ENCODE results near the gene UBXN10. TPM values are rescaled to one million over a fixed set of nuclear protein-coding genes. Genes with fewer than 3 reads are reported as not detected.

Gene UBXN10
- polyA plus RNA-seq, 1 donor (not counting 4 experiments of a cell fraction or from before 2014, with no cell fraction given), result 0.05 TPM

- dilution Hi-C loops (cut with MboI; ENCODE audit: extremely low pct_ligation_motif_present, low sequenced_read_pairs), result no loop called here
- Histone ChIP-seq H3K9me3 (ENCODE audit: control insufficient read depth, low read depth, low read length) (no peaks in the 10 kb centered on the region), H3K9me1 (ENCODE audit: control insufficient read depth, extremely low read depth, insufficient read depth, low read length) (no peaks in the 10 kb centered on the region), H2AFZ (ENCODE audit: control insufficient read depth, low read length) (no peak overlapping the region), H3K9ac (ENCODE audit: control insufficient read depth, extremely low read depth, insufficient read depth, low read length) (no peak overlapping the region), H3K4me3 (ENCODE audit: control insufficient read depth in 2 of 3, extremely low read depth in 1 of 3, insufficient read depth in 2 of 3, low read depth in 1 of 3, low read length in 3 of 3) (no peak overlapping the region), H4K20me1 (ENCODE audit: control insufficient read depth, extremely low read depth, insufficient read depth, low read length) (no peaks in the 10 kb centered on the region), H3K4me1 (ENCODE audit: control insufficient read depth, extremely low read depth, insufficient read depth, low read length) (peaks cover 8% of the 10 kb centered on the region), H3K4me2 (ENCODE audit: control insufficient read depth, extremely low read depth, insufficient read depth, low read depth, low read length) (no peak overlapping the region), H3K27ac (ENCODE audit: control insufficient read depth, insufficient read depth, low read length) (no peak overlapping the region), H3K27me3 (ENCODE audit: control insufficient read depth, extremely low read depth, insufficient read depth, low read length) (no peaks in the 10 kb centered on the region), H3K36me3 (ENCODE audit: control insufficient read depth in 2 of 2, extremely low read depth in 1 of 2, insufficient read depth in 2 of 2, low read length in 2 of 2) (no peaks in the 10 kb centered on the region), H3K79me2 (ENCODE audit: control insufficient read depth, insufficient read depth, low read length) (no peaks in the 10 kb centered on the region)
- DNase-seq (ENCODE audit: low read depth, low spot score) (no peak), FAIRE-seq (no peak)
- no peak for TF ChIP-seq EZH2 (IDR thresholded peaks at IDR 0.05; ENCODE audit: low read length)
These were observed 36.1 kb upstream of the UBXN10 start for GRCh38 chr1:20149601-20150325.

- Histone ChIP-seq H4K20me1 (ENCODE audit: control insufficient read depth, extremely low read depth, insufficient read depth, low read length) (no peaks in the 10 kb centered on the region), H3K79me2 (ENCODE audit: control insufficient read depth, insufficient read depth, low read length) (no peaks in the 10 kb centered on the region), H3K36me3 (ENCODE audit: control insufficient read depth in 2 of 2, extremely low read depth in 1 of 2, insufficient read depth in 2 of 2, low read length in 2 of 2) (no peaks in the 10 kb centered on the region), H2AFZ (ENCODE audit: control insufficient read depth, low read length) (no peak overlapping the region), H3K9me1 (ENCODE audit: control insufficient read depth, extremely low read depth, insufficient read depth, low read length) (no peaks in the 10 kb centered on the region), H3K4me3 (ENCODE audit: control insufficient read depth in 2 of 3, extremely low read depth in 1 of 3, insufficient read depth in 2 of 3, low read depth in 1 of 3, low read length in 3 of 3) (no peak overlapping the region), H3K27me3 (ENCODE audit: control insufficient read depth, extremely low read depth, insufficient read depth, low read length) (no peaks in the 10 kb centered on the region), H3K4me1 (ENCODE audit: control insufficient read depth, extremely low read depth, insufficient read depth, low read length) (peaks cover 8% of the 10 kb centered on the region), H3K9me3 (ENCODE audit: control insufficient read depth, low read depth, low read length) (no peaks in the 10 kb centered on the region), H3K9ac (ENCODE audit: control insufficient read depth, extremely low read depth, insufficient read depth, low read length) (no peak overlapping the region), H3K4me2 (ENCODE audit: control insufficient read depth, extremely low read depth, insufficient read depth, low read depth, low read length) (no peak overlapping the region), H3K27ac (ENCODE audit: control insufficient read depth, insufficient read depth, low read length) (no peak overlapping the region)
- dilution Hi-C loops (cut with MboI; ENCODE audit: extremely low pct_ligation_motif_present, low sequenced_read_pairs), result no loop called here
- DNase-seq (ENCODE audit: low read depth, low spot score) (no peak), FAIRE-seq (no peak)
- TF ChIP-seq CTCF (optimal IDR thresholded peaks at IDR 0.05 in 1 of 3, IDR thresholded peaks at IDR 0.05 in 1 of 3, conservative IDR thresholded peaks at IDR 0.05 in 1 of 3; ENCODE audit: extremely low read depth in 1 of 3, insufficient read depth in 2 of 3, low read length in 3 of 3) (no peak), EZH2 (IDR thresholded peaks at IDR 0.05; ENCODE audit: low read length) (no peak)
These were observed 35.6 kb upstream of the UBXN10 start for GRCh38 chr1:20150326-20150705.

GRCh38 chr1:20150969-20151368, 34.9 kb upstream of the UBXN10 start:
- H2AFZ ChIP-seq (ENCODE audit: control insufficient read depth, low read length), result no peak overlapping the region
- H3K9me3 ChIP-seq (ENCODE audit: control insufficient read depth, low read depth, low read length), result no peaks in the 10 kb centered on the region
- DNase-seq (ENCODE audit: low read depth, low spot score), result no peak
- dilution Hi-C loops (cut with MboI; ENCODE audit: extremely low pct_ligation_motif_present, low sequenced_read_pairs), result no loop called here
- no peaks in the 10 kb centered on the region for H3K36me3 ChIP-seq (ENCODE audit: control insufficient read depth in 2 of 2, extremely low read depth in 1 of 2, insufficient read depth in 2 of 2, low read length in 2 of 2)
- H3K4me1 ChIP-seq (ENCODE audit: control insufficient read depth, extremely low read depth, insufficient read depth, low read length), result peaks cover 8% of the 10 kb centered on the region
- TF ChIP-seq EZH2 (IDR thresholded peaks at IDR 0.05; ENCODE audit: low read length) (no peak), CTCF (optimal IDR thresholded peaks at IDR 0.05 in 1 of 3, IDR thresholded peaks at IDR 0.05 in 1 of 3, conservative IDR thresholded peaks at IDR 0.05 in 1 of 3; ENCODE audit: extremely low read depth in 1 of 3, insufficient read depth in 2 of 3, low read length in 3 of 3) (no peak)
- H3K4me2 ChIP-seq (ENCODE audit: control insufficient read depth, extremely low read depth, insufficient read depth, low read depth, low read length), result no peak overlapping the region
- H3K27me3 ChIP-seq (ENCODE audit: control insufficient read depth, extremely low read depth, insufficient read depth, low read length), result no peaks in the 10 kb centered on the region
- H3K4me3 ChIP-seq (ENCODE audit: control insufficient read depth in 2 of 3, extremely low read depth in 1 of 3, insufficient read depth in 2 of 3, low read depth in 1 of 3, low read length in 3 of 3), result no peak overlapping the region
- no peaks in the 10 kb centered on the region for H3K79me2 ChIP-seq (ENCODE audit: control insufficient read depth, insufficient read depth, low read length)
- H3K27ac ChIP-seq (ENCODE audit: control insufficient read depth, insufficient read depth, low read length), result no peak overlapping the region
- H3K9ac ChIP-seq (ENCODE audit: control insufficient read depth, extremely low read depth, insufficient read depth, low read length), result no peak overlapping the region
- no peaks in the 10 kb centered on the region for H4K20me1 ChIP-seq (ENCODE audit: control insufficient read depth, extremely low read depth, insufficient read depth, low read length)
- H3K9me1 ChIP-seq (ENCODE audit: control insufficient read depth, extremely low read depth, insufficient read depth, low read length), result no peaks in the 10 kb centered on the region
- no peak for FAIRE-seq
